ENCODE data around the gene MCM10.

Gene MCM10

DNA sequence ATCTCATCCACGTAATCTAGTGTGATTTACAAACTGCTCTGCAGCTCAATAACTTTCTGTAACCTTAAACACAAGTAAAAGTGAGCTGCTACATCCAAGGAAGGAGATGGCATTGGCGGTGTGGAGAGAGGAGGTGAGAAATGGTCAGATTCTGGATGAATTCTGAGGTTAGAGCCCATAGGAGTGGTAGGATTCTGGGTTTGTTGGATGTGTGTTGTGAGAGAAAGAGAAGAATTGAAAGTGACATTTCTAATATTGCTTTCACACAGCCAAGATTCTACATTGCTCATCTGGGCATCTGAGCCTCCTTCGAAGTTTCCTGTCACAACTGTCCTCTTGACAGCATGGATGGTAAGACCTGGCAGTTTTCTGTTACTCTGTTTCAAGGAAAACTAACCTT is 2.5 kb downstream of the MCM10 start:
- in situ Hi-C loops (cut with MboI; ENCODE audit: low sequenced_read_pairs): no loop called here

DNA sequence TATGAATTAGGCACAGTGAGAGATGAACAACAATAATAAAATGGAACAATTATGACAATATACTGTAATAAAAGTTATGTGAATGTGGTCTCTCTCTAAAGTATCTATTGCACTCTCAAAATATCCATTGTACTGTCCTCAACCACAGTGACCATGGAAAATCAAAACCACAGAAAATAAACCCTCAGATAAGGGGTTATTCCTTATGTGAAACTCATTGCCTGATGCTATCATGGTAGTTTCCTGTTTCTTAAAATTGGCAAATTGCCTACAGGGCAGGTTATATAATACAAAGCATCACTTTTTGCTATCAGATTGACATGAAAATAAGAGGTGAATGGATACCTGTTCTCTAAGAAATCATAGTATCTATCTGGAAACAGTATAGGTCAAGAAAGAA is 3.8 kb downstream of the MCM10 start:
- in situ Hi-C loops (cut with MboI; ENCODE audit: low sequenced_read_pairs): no loop called here

DNA sequence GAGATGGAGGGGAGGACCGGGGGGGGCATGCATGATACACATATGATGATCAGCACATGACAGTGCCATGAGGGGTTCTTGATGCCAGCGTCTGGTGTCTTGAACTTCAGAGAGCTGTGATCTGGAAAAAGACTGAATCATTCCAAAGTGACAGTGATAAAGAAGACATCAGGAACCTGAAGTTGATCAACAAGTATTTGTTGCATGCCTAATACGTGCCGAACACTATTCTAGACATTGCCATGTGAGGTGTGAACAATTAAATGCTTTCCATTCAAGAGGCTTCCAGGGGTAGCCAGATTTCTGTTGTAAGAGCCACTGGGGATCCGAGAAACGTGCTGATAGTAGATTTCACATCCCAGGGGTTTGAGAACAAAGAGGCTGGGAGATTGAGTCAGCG is 6.2 kb downstream of the MCM10 start:
- in situ Hi-C loops (cut with MboI; ENCODE audit: low sequenced_read_pairs): no loop called here

DNA sequence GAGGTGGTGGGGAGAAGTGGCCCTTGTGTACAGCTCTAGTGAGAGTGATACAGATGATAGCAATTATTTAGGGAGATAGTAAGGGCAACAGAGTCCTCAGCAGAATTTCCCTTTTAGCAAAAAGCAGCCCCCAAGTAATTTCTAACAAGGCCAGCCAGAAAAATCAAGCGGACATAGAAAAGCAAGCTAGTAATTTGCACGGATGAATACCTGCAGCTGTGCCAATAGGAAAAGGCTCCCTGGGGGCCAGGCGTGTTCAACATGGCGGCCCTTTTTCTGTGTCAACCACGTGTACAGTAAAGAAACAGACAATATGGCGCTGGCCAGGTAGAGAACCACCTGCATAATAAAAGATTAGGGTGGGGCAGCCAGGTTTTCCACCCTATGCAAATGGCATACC is 7.4 kb downstream of the MCM10 start:
- in situ Hi-C loops (cut with MboI; ENCODE audit: low sequenced_read_pairs): no loop called here

DNA sequence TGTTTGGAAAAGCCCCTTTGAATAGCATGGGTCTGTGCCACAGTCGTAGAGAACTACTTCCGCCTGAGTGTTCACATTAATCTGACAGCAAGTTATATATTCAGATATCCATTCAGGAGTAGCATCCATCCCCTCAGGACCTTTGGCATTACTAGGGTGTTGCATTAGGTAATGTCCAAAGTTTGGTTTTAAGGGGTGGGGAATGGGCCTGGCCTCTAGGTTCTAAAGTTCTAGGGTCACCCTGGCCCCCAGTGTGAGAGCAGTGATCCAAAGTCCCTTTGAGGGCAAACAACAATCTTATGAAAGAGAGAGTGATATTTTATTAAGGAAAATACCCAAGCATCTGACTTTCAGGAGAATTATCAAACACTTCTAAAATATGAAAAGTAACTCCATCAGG is 12.3 kb downstream of the MCM10 start:
- in situ Hi-C loops (cut with MboI; ENCODE audit: low sequenced_read_pairs): no loop called here

DNA sequence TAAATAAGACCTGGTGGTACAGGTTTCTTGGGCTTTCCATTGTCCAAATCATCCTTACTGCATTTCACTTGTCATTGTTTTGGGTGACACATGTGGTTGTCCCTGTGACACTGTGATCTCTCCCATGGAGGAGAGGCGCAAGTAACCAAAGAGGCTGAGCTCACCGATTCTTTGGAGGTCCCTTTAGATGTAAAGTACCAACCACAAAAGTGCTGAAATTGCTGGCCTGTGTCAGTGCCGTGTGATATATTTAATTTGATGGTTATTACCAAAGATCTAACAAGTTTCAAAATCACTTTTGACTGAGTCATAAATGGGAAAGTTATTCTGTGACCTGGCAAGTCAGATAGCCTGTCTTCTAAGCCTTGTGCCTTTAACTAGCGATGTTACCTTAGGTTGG is 19.4 kb downstream of the MCM10 start:
- in situ Hi-C loops (cut with MboI; ENCODE audit: low sequenced_read_pairs): no loop called here

DNA sequence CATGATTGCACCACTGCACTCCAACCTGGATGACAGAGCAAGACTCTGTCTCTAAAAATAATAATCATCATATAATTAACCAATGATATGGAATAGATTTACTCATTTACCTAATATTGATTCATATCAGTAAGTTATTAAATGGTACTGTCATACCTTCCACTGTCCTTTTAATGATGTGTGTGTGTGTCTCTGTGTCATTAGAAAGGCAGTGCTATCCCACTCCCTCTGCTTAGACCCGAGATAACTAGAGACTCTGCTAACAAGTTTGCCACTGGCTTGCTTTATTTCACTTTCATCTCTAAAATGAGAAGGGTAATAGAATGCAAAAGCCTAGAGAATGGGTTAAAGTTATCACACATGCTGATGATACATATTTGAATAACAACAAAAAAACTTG is 21.1 kb downstream of the MCM10 start:
- in situ Hi-C loops (cut with MboI; ENCODE audit: low sequenced_read_pairs): no loop called here

DNA sequence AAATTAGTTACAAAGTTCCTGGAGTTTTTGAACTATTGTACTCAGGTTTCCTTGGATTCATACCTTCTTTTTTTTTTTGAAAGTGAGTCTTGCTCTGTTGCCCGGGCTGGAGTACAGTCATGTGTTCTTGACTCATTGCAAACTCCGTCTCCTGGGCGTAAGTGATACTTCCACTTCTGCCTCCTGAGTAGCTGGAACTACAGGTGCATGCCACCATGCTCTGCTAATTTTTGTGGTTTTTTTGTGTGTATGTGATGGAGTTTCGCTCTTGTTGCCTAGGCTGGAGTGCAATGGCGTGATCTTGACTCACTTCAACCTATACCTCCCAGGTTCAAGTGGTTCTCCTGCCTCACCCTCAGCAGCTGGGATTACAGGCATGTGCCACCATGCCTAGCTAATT is 22.3 kb downstream of the MCM10 start:
- in situ Hi-C loops (cut with MboI; ENCODE audit: low sequenced_read_pairs): no loop called here

DNA sequence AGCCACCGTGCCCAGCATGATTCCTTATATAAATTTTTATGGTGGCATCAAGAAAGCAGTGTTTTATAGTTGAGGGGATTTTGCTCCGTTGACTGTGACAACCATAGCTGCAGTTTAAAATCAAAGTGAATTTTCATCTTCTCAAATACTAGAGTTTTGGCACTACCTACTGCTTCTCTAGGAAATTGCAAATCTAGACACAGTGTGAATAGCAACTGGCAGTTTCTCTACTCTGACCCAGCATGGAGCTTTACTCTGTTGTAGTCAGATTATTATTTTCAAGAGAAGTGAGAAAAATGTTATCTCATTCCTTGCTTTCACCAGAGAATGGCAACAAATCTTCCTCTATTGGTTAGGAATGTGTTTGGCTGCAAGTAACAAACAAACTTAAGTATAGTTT is 22.9 kb downstream of the MCM10 start:
- in situ Hi-C loops (cut with MboI; ENCODE audit: low sequenced_read_pairs): no loop called here

DNA sequence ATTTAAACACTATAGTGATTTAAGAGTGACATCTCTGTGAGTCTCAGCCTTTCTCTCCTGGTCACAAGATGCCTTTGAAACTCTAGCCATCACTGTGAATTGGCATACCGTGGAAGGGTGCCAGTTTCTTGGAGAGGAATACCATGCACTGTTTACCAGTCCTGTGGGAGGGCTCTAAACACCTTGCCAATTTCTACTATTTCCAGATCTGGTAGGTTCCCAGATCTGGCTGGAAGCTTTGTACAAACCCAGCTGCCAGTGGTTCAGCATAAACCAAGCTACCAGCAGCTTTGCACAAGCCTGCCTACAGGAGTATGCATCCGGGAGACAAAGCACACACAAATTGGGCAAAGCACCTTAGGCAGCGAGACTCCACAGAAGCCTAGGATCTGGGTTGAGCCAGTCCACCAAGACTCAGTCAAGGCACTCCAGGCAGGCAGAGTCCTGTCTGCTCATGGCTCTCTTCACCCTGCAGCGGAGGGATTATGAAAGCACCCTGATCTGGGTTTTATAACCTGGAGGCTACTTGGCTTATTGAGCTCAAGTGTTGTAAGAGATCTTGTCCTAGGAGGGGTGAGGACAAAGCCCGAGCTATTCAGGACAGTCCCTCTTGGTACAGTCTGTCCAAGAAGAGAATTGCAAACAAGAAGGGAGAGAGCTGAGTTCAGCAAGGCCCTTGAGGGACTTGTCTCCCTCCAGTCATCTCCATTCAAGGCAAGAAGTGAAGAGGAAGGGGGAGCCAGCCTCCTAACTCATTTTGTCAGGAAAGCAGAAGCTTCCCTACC is 23.6 kb downstream of the MCM10 start:
- in situ Hi-C loops (cut with MboI; ENCODE audit: low sequenced_read_pairs): no loop called here

DNA sequence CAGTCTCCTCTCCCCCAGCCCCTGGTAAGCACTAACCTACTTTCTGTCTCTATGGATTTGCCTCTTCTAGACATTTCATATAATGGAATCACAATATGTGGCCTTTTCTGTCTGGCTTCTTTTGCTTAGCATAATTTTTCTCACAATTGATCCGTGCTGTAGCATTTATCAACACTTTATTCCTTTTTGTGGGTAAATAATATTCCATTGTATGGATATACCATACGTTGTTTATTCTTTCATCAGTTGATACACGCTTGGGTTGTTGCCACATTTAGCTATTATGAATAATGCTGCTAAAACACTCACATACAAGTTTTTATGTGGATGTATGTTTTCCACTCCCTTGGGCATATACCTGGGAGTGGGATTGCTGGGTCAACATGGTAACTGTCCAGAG is 25.8 kb downstream of the MCM10 start:
- in situ Hi-C loops (cut with MboI; ENCODE audit: low sequenced_read_pairs): no loop called here

DNA sequence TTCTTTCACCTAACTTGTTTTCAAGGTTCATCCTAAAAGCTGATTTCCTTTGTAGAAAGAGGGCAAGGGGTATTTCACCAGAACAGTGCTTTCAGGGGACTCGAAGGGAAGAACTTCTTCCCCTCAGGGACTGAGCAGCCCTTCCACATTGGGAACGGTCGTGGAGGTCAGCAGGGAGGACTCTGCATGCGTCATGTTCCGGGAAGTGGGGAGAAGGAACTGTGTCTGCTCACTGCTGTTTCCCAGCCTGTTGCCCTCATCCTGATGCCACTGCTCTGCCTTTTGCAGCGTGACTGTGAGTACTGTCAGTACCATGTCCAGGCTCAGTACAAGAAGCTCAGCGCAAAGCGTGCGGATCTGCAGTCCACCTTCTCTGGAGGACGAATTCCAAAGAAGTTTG is 27.2 kb downstream of the MCM10 start:
- in situ Hi-C loops (cut with MboI; ENCODE audit: low sequenced_read_pairs): no loop called here

DNA sequence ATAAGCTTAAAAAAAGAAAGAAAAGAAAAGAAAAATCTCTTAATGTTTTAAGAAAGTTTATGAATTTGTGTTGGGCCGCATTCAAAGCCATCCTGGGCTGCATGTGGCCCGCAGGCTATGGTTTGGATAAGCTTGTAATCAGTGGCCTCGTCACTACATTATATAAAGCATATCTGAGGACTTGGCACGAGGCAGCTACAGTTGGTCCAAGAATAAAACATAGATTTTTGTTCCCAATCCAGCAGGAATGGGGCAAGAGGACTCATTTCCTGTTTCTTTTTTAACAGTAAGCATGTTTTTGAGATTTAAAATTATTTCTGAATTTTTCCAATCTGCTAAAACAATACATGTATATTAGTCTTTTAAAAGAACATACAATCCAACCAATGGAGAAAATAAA is 28.6 kb downstream of the MCM10 start:
- in situ Hi-C loops (cut with MboI; ENCODE audit: low sequenced_read_pairs): no loop called here

DNA sequence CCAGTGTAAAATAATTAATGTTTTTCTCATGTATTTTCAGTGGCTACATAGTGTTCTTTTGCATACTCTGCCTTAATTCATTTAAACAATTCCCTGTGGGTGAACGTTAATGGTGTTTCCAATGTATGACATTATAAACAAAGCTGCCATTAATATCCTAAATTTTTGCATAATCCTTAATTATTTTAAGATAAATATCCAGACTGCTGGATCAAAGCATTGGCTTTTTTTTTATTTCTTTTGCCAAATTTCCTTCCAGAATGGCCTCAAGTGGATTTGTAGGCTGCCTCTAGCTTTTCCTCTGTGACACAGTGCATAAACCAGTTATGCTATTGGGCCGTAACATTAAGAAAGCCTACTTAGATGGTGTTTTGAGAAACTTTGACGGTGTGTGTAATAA is 29.5 kb downstream of the MCM10 start:
- in situ Hi-C loops (cut with MboI; ENCODE audit: low sequenced_read_pairs): no loop called here

DNA sequence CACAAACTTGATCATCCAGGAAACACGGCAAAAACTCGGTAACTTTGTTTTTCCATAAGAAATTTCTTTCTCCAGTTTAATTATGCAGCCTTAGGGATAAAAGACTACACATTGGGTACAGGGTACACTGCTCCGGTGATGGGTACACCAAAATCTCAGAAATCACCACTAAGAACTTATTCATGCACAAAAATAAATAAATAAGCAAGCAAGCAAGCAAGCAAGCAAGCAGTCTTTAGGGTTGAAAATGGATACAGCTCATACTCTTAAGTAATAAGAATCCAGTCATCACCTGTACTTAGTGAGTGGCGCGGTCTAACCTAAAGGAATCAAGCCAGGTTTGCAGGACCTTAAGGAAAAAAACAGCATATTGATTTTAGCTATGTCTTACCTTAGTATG is 30.0 kb downstream of the MCM10 start:
- in situ Hi-C loops (cut with MboI; ENCODE audit: low sequenced_read_pairs): no loop called here

DNA sequence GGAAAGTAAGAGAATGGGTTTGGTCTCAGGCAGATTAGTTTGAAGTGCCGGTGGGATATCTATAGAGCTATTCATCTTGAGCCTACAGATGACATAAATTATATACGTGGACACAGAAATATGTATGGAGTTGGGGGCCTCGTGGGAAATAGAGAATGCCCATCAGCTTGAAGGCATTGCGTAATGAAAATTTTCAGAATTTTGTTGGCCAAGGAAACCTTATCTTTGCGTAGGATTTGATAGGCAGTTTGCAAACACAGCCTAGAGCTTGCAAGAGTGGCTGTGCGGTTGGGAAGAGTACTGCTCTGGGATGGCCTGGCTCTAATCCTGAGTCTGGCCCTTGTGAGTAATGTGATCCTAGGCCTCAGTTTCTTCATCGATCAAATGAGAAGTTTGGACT is 32.3 kb downstream of the MCM10 start:
- in situ Hi-C loops (cut with MboI; ENCODE audit: low sequenced_read_pairs): no loop called here

DNA sequence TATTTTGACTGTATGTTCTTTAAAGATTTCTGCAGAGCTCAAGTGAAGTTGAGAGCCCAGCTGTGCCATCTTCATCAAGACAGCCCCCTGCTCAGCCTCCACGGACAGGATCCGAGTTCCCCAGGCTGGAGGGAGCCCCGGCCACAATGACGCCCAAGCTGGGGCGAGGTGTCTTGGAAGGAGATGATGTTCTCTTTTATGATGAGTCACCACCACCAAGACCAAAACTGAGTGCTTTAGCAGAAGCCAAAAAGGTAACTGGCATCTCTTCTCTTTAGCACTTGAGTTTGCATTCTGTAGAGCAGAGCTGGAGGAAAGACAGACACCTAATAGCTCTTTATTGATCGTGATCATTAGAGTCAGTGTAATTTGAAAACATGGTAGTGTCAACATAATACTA is 33.7 kb downstream of the MCM10 start:
- in situ Hi-C loops (cut with MboI; ENCODE audit: low sequenced_read_pairs): no loop called here

DNA sequence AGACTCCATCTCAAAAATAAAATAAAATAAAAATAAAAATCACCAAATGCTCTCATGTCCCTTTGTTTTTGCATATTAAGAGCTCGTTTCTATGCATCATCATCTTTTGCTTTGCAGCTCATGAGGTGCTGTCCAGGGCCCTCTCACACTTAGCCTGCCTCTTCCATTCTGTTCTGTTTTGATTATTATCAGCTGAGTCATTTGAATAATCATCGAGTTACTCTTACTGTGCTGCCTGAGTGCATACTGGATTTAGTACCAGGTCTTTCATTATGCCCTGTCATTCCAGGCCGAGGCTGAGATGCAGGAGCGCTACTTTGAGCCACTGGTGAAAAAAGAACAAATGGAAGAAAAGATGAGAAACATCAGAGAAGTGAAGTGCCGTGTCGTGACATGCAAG is 39.8 kb downstream of the MCM10 start:
- in situ Hi-C loops (cut with MboI; ENCODE audit: low sequenced_read_pairs): no loop called here

DNA sequence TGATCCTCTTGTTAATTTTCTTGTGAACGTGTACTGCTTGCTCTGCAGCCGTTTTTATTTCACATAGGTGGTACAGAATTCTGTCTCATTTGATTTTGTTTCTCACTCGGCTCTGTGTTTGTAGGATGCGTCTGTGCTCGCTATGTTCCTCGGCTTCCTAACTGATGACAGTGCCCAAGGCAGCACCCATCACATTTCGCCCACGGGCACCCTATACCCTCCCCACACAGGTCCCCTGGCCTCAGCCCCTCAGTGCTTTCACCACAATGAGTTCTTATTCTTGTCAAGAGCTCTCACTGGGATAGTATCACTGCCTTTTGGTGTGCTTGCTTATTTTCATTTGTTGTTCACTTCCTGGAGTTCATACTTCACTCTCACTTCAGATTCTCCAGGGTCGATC is 44.7 kb downstream of the MCM10 start:
- in situ Hi-C loops (cut with MboI; ENCODE audit: low sequenced_read_pairs): no loop called here

DNA sequence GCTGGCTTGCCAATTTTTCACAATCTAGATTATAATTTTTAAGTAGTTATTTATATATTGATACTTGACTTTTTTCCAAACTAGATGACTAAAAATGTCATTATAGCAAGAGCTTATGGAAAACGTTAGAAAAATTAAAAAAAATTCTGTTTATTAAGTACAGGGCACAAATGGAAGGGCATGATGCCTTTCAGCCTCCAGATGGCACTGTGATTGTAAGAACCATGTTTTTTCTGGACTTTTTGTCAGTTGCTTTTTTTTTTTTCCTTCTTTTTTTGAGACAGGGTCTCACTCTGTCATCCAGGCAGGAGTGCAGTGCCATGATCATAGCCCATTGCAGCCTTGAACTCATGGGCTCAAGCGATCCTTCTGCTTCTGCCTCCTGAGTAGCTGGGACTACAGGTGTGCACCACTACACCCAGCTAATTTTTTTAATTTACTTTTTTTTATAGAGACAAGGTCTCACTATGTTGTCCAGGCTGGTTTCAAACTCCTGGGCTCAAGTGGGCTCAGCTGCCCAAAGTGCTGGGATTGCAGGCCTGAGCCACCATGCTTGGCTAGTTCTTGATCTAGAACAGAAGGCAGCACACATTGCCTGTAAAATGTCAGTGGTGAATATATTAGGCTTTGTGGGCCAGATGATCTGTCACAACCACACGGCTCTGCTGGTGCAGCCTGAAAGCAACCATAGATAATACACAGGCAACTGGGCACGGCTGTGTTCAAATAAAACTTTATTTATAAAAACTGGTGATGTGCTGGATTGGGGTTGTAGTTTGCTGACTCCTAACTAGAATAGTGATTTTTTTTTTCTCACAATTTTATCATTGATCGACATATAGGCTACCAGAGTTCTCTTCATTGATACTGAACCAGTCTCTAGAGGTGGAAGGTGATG is 45.4 kb downstream of the MCM10 start:
- in situ Hi-C loops (cut with MboI; ENCODE audit: low sequenced_read_pairs): no loop called here

DNA sequence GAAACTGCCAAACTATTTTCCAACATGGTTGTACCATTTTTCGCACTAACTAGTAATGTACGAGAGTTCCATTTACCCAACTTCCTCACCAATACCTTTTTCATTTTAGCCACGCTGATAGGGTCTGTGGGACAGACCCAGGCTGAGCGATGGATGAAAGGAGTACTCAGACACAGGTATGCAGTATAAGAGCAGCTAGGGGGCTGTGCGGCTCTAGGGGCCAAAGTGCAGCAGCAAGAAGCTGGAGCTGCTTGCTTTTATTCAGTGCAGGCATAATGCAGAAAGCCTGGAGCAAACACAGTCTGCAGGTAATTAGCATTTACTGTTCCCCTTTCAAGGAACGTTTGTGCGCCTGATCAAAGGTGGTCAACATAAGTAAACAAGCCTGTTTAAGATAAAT is 51.8 kb downstream of the MCM10 start:
- in situ Hi-C loops (cut with MboI; ENCODE audit: low sequenced_read_pairs): no loop called here

DNA sequence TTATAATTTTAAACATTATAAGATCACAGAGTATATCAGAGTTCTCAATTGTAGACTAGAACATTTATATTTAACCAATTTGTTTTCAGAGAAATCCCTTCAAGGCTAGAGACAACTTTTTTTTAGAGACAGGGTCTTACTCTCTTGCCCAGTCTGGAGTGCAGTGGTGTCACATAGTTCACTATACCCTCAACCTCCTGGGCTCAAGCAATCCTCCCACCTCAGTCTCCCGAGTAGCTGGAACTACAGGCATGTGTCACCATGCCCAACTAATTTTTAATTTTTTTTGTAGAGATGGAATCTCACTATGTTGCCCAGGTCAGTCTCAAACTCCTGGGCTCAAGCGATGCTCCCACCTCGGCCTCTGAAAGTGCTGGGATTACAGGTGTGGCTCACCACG is 57.5 kb downstream of the MCM10 start:
- in situ Hi-C loops (cut with MboI; ENCODE audit: low sequenced_read_pairs): no loop called here
